ENCODE results near the gene TRIM4.

Gene TRIM4

GRCh38 chr7:99855236-99855635, 64.1 kb downstream of the TRIM4 start:
- no peak overlapping the region for H3K4me3 ChIP-seq (ENCODE audit: low read length in 2 of 2)
- WGBS, 2 donors (ENCODE audit: extremely low coverage in 2 of 2, insufficient read length in 2 of 2, insufficient replicate concordance in 1 of 2) = no CpG with 5 or more reads among the region's 1 CpG

GRCh38 chr7:99848420-99849216, 70.7 kb downstream of the TRIM4 start:
- WGBS, 2 donors (ENCODE audit: extremely low coverage in 2 of 2, insufficient read length in 2 of 2, insufficient replicate concordance in 1 of 2) = no CpG with 5 or more reads among the region's 6 CpGs
- H3K23ac ChIP-seq (ENCODE audit: low read depth, low read length, poor library complexity) = no peak overlapping the region
- DNase-seq (ENCODE audit: low spot score) = no peak
- no peak overlapping the region for H4K91ac ChIP-seq (ENCODE audit: low read depth, low read length, poor library complexity)
- H3K14ac ChIP-seq (ENCODE audit: low read length) = no peak overlapping the region
- H3K4me3 ChIP-seq (ENCODE audit: low read length in 2 of 2) = no peak overlapping the region
- no peak overlapping the region for H2BK5ac ChIP-seq (ENCODE audit: low read length)
- H2BK120ac ChIP-seq (ENCODE audit: low read depth, low read length) = no peak overlapping the region
- no peaks in the 10 kb centered on the region for H3K36me3 ChIP-seq (replicated peaks in 1 of 2; ENCODE audit: control insufficient read depth in 2 of 2, insufficient read depth in 2 of 2, low read length in 2 of 2)
- no peaks in the 10 kb centered on the region for H3K9me3 ChIP-seq (replicated peaks in 1 of 2; ENCODE audit: control insufficient read depth in 2 of 2, insufficient read depth in 1 of 2, low read depth in 1 of 2, low read length in 2 of 2)
- no peaks in the 10 kb centered on the region for H3K4me1 ChIP-seq (ENCODE audit: control insufficient read depth in 2 of 2, insufficient read depth in 1 of 2, low read depth in 1 of 2, low read length in 2 of 2)
- H3K79me1 ChIP-seq (ENCODE audit: low read depth, low read length) = no peaks in the 10 kb centered on the region
- no peak overlapping the region for H2AK5ac ChIP-seq (ENCODE audit: low read depth, low read length)
- H2BK15ac ChIP-seq (ENCODE audit: low read length) = no peak overlapping the region
- H3K27me3 ChIP-seq (ENCODE audit: control insufficient read depth in 3 of 3, insufficient read depth in 3 of 3, low read depth in 1 of 3, low read length in 3 of 3) = peaks cover 0 to 3% (median 0%) of the 10 kb centered on the region in 3 experiments
- H3K4me2 ChIP-seq (ENCODE audit: insufficient read depth, low read length, poor library complexity, severe bottlenecking) = no peak overlapping the region
- H3K4ac ChIP-seq (ENCODE audit: low read length) = no peak overlapping the region
- H2AFZ ChIP-seq (ENCODE audit: low read length) = no peak overlapping the region
- no peak overlapping the region for H3K27ac ChIP-seq (replicated peaks; ENCODE audit: low read length)
- H4K8ac ChIP-seq (ENCODE audit: low read depth, low read length) = no peak overlapping the region
- no peak overlapping the region for H3K9ac ChIP-seq (ENCODE audit: low read depth, low read length, poor library complexity)
- no peak overlapping the region for H3K18ac ChIP-seq (ENCODE audit: low read length)
- H2BK12ac ChIP-seq (ENCODE audit: low read length) = no peak overlapping the region

More at GRCh38 chr7:99855236-99855635, 64.1 kb downstream of the TRIM4 start:
- Histone ChIP-seq H4K8ac (ENCODE audit: low read depth, low read length) (no peak overlapping the region), H3K27me3 (ENCODE audit: control insufficient read depth in 3 of 3, insufficient read depth in 3 of 3, low read depth in 1 of 3, low read length in 3 of 3) (no peaks in the 10 kb centered on the region), H3K23ac (ENCODE audit: low read depth, low read length, poor library complexity) (no peak overlapping the region), H3K4me2 (ENCODE audit: insufficient read depth, low read length, poor library complexity, severe bottlenecking) (no peak overlapping the region), H3K4ac (ENCODE audit: low read length) (no peak overlapping the region), H3K27ac (replicated peaks; ENCODE audit: low read length) (no peak overlapping the region), H3K14ac (ENCODE audit: low read length) (no peak overlapping the region), H2BK12ac (ENCODE audit: low read length) (no peak overlapping the region), H2BK120ac (ENCODE audit: low read depth, low read length) (no peak overlapping the region), H3K79me1 (ENCODE audit: low read depth, low read length) (no peaks in the 10 kb centered on the region), H2AFZ (ENCODE audit: low read length) (no peak overlapping the region), H3K9me3 (replicated peaks in 1 of 2; ENCODE audit: control insufficient read depth in 2 of 2, insufficient read depth in 1 of 2, low read depth in 1 of 2, low read length in 2 of 2) (no peaks in the 10 kb centered on the region), H3K9ac (ENCODE audit: low read depth, low read length, poor library complexity) (no peak overlapping the region), H2BK5ac (ENCODE audit: low read length) (no peak overlapping the region), H2BK15ac (ENCODE audit: low read length) (no peak overlapping the region), H3K36me3 (replicated peaks in 1 of 2; ENCODE audit: control insufficient read depth in 2 of 2, insufficient read depth in 2 of 2, low read length in 2 of 2) (no peaks in the 10 kb centered on the region), H4K91ac (ENCODE audit: low read depth, low read length, poor library complexity) (no peak overlapping the region), H3K4me1 (ENCODE audit: control insufficient read depth in 2 of 2, insufficient read depth in 1 of 2, low read depth in 1 of 2, low read length in 2 of 2) (no peaks in the 10 kb centered on the region), H2AK5ac (ENCODE audit: low read depth, low read length) (no peak overlapping the region), H3K18ac (ENCODE audit: low read length) (no peak overlapping the region)
- DNase-seq (ENCODE audit: low spot score) = no peak

- WGBS, 2 donors (ENCODE audit: extremely low coverage in 2 of 2, insufficient read length in 2 of 2, insufficient replicate concordance in 1 of 2) = no CpG with 5 or more reads among the region's 1 CpG
- Histone ChIP-seq H3K79me1 (ENCODE audit: low read depth, low read length) (no peaks in the 10 kb centered on the region), H3K4me2 (ENCODE audit: insufficient read depth, low read length, poor library complexity, severe bottlenecking) (no peak overlapping the region), H3K4me1 (ENCODE audit: control insufficient read depth in 2 of 2, insufficient read depth in 1 of 2, low read depth in 1 of 2, low read length in 2 of 2) (no peaks in the 10 kb centered on the region), H2AK5ac (ENCODE audit: low read depth, low read length) (no peak overlapping the region), H3K23ac (ENCODE audit: low read depth, low read length, poor library complexity) (no peak overlapping the region), H3K4ac (ENCODE audit: low read length) (no peak overlapping the region), H3K9me3 (replicated peaks in 1 of 2; ENCODE audit: control insufficient read depth in 2 of 2, insufficient read depth in 1 of 2, low read depth in 1 of 2, low read length in 2 of 2) (no peaks in the 10 kb centered on the region), H4K91ac (ENCODE audit: low read depth, low read length, poor library complexity) (no peak overlapping the region), H2BK5ac (ENCODE audit: low read length) (no peak overlapping the region), H4K8ac (ENCODE audit: low read depth, low read length) (no peak overlapping the region), H3K27me3 (ENCODE audit: control insufficient read depth in 3 of 3, insufficient read depth in 3 of 3, low read depth in 1 of 3, low read length in 3 of 3) (peaks cover 0 to 16% (median 0%) of the 10 kb centered on the region in 3 experiments), H2BK12ac (ENCODE audit: low read length) (no peak overlapping the region), H3K36me3 (replicated peaks in 1 of 2; ENCODE audit: control insufficient read depth in 2 of 2, insufficient read depth in 2 of 2, low read length in 2 of 2) (no peaks in the 10 kb centered on the region), H2BK120ac (ENCODE audit: low read depth, low read length) (no peak overlapping the region), H3K14ac (ENCODE audit: low read length) (no peak overlapping the region), H3K27ac (replicated peaks; ENCODE audit: low read length) (no peak overlapping the region), H3K4me3 (ENCODE audit: low read length in 2 of 2) (no peak overlapping the region), H3K9ac (ENCODE audit: low read depth, low read length, poor library complexity) (no peak overlapping the region), H3K18ac (ENCODE audit: low read length) (no peak overlapping the region), H2AFZ (ENCODE audit: low read length) (no peak overlapping the region), H2BK15ac (ENCODE audit: low read length) (no peak overlapping the region)
- DNase-seq (ENCODE audit: low spot score) = no peak
Measured at GRCh38 chr7:99844328-99844727, 75.0 kb downstream of the TRIM4 start.

- no CpG with 5 or more reads among the region's 4 CpGs for WGBS, 2 donors (ENCODE audit: extremely low coverage in 2 of 2, insufficient read length in 2 of 2, insufficient replicate concordance in 1 of 2)
- H2BK12ac ChIP-seq (ENCODE audit: low read length) = no peak overlapping the region
Measured at GRCh38 chr7:99843808-99844207, 75.5 kb downstream of the TRIM4 start.

More at GRCh38 chr7:99843808-99844207, 75.5 kb downstream of the TRIM4 start:
- no peak overlapping the region for H2BK15ac ChIP-seq (ENCODE audit: low read length)
- H3K9me3 ChIP-seq (replicated peaks in 1 of 2; ENCODE audit: control insufficient read depth in 2 of 2, insufficient read depth in 1 of 2, low read depth in 1 of 2, low read length in 2 of 2) = no peaks in the 10 kb centered on the region
- no peak overlapping the region for H2AK5ac ChIP-seq (ENCODE audit: low read depth, low read length)
- H3K4me3 ChIP-seq (ENCODE audit: low read length in 2 of 2) = no peak overlapping the region
- no peak overlapping the region for H4K91ac ChIP-seq (ENCODE audit: low read depth, low read length, poor library complexity)
- H3K4me1 ChIP-seq (ENCODE audit: control insufficient read depth in 2 of 2, insufficient read depth in 1 of 2, low read depth in 1 of 2, low read length in 2 of 2) = no peaks in the 10 kb centered on the region
- H3K14ac ChIP-seq (ENCODE audit: low read length) = no peak overlapping the region
- no peak overlapping the region for H2AFZ ChIP-seq (ENCODE audit: low read length)
- no peak overlapping the region for H3K9ac ChIP-seq (ENCODE audit: low read depth, low read length, poor library complexity)
- no peaks in the 10 kb centered on the region for H3K36me3 ChIP-seq (replicated peaks in 1 of 2; ENCODE audit: control insufficient read depth in 2 of 2, insufficient read depth in 2 of 2, low read length in 2 of 2)
- H3K18ac ChIP-seq (ENCODE audit: low read length) = no peak overlapping the region
- H3K4me2 ChIP-seq (ENCODE audit: insufficient read depth, low read length, poor library complexity, severe bottlenecking) = no peak overlapping the region
- H2BK5ac ChIP-seq (ENCODE audit: low read length) = no peak overlapping the region
- H3K27ac ChIP-seq (replicated peaks; ENCODE audit: low read length) = no peak overlapping the region
- no peak for DNase-seq (ENCODE audit: low spot score)
- no peak overlapping the region for H3K4ac ChIP-seq (ENCODE audit: low read length)
- H3K23ac ChIP-seq (ENCODE audit: low read depth, low read length, poor library complexity) = no peak overlapping the region
- no peak overlapping the region for H2BK120ac ChIP-seq (ENCODE audit: low read depth, low read length)
- no peak overlapping the region for H4K8ac ChIP-seq (ENCODE audit: low read depth, low read length)
- no peaks in the 10 kb centered on the region for H3K79me1 ChIP-seq (ENCODE audit: low read depth, low read length)
- H3K27me3 ChIP-seq (ENCODE audit: control insufficient read depth in 3 of 3, insufficient read depth in 3 of 3, low read depth in 1 of 3, low read length in 3 of 3) = peaks cover 0 to 20% (median 0%) of the 10 kb centered on the region in 3 experiments
